ENCODE measurements around the gene RPS19BP1.

RPS19BP1 gene

DNA sequence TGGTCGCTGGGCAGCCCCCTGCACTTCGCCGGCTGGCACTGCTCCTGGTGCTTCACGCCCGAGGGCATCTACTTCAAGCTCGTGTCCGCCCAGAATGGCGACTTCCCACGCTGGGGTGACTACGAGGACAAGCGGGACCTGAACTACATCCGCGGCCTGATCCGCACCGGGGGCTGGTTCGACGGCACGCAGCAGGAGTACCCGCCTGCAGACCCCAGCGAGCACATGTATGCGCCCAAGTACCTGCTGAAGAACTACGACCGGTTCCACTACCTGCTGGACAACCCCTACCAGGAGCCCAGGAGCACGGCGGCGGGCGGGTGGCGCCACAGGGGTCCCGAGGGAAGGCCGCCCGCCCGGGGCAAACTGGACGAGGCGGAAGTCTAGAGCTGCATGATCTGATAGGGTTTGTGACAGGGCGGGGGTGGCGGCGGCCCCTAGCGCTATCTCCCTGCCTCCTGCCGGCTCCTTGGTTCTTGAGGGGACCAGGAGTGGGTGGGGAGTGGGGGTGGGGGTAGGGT is 43.9 kb downstream of the RPS19BP1 start:
- DNase-seq = no peak

DNA sequence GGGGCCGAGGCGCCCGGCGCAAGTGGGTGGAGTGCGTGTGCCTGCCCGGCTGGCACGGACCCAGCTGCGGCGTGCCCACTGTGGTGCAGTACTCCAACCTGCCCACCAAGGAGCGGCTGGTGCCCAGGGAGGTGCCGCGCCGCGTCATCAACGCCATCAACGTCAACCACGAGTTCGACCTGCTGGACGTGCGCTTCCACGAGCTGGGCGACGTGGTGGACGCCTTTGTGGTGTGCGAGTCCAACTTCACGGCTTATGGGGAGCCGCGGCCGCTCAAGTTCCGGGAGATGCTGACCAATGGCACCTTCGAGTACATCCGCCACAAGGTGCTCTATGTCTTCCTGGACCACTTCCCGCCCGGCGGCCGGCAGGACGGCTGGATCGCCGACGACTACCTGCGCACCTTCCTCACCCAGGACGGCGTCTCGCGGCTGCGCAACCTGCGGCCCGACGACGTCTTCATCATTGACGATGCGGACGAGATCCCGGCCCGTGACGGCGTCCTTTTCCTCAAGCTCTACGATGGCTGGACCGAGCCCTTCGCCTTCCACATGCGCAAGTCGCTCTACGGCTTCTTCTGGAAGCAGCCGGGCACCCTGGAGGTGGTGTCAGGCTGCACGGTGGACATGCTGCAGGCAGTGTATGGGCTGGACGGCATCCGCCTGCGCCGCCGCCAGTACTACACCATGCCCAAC is 44.6 kb downstream of the RPS19BP1 start:
- DNase-seq = no peak

DNA sequence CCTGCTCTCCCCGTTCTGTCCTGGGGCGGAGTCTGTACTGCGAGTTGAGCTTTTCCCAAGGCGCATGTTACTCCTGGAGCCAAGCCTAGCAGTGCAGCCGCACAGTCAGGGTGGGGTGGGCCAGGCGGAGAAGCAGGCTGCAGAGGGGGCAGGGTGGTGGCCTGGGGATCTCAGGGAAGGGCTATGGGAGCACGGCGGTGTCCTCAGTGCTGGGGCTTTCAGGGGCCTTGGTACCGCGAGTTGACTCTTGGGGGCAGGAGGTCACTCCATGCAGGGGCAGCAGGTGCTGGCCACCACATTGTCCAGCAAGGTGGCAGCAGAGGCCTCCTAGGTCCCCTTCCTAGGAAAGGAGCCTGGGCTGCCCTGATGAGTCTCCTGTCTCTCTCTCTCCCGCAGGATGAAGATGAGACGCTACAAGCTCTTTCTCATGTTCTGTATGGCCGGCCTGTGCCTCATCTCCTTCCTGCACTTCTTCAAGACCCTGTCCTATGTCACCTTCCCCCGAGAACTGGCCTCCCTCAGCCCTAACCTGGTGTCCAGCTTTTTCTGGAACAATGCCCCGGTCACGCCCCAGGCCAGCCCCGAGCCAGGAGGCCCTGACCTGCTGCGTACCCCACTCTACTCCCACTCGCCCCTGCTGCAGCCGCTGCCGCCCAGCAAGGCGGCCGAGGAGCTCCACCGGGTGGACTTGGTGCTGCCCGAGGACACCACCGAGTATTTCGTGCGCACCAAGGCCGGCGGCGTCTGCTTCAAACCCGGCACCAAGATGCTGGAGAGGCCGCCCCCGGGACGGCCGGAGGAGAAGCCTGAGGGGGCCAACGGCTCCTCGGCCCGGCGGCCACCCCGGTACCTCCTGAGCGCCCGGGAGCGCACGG is 45.4 kb downstream of the RPS19BP1 start:
- DNase-seq = no peak

DNA sequence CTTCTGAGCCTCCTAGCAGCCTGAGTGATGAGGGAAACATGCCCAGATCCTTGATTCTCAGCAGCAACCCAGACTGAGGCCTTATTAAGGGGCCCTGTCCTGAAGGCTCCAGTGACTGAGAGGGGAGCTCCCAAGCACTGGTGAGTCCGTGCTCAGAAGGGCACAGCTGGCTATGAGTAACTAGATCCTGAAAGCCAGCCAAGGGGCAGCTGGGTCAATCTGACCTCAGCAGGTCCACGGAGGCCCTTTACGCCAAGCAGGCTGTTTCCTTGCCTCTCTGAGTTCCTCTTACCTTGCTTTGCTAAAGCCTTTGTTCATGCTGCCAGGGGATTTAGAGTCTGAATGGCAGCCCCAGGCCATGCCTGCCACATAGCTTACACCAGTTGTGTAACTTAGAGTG is 49.8 kb downstream of the RPS19BP1 start:
- DNase-seq = no peak

DNA sequence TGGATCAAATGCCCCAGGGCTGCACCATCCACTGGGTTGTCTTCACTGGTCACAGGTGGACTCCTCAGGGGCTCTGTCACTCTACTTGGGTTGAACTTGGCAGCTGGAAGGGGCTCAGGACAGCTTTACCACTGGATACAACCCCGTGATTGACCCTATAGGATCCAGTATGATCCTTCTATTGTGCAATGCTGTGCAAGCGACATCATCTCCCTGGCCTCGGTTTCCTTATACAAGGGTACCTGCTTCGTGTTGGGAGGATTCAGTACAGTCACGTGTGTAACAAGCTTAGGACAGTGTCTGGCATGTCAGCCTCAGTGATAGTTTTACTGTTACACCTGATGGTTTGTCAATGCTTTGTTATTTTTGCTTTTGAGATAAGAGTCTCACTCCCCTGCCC is 51.0 kb downstream of the RPS19BP1 start:
- no peak for DNase-seq

DNA sequence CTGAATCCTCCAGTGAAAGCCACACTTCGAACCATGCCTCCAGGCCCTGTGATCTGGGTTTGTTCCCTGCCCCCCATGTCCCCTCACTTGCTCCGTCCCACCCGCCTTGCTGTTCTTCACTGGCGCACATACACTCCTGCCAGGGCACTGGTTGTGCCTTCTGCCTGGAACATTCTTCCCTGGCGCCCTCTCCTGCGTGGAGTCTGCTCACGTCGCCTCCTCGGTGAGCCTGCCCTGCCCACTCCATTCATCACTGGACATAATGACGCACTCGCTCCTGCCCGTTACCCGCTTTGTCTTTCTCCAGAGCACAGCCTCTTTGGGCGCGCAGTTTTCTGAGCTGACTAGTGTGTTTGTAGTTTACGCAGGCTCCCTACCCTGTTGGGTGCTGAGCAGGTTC is 51.5 kb downstream of the RPS19BP1 start:
- DNase-seq = no peak

DNA sequence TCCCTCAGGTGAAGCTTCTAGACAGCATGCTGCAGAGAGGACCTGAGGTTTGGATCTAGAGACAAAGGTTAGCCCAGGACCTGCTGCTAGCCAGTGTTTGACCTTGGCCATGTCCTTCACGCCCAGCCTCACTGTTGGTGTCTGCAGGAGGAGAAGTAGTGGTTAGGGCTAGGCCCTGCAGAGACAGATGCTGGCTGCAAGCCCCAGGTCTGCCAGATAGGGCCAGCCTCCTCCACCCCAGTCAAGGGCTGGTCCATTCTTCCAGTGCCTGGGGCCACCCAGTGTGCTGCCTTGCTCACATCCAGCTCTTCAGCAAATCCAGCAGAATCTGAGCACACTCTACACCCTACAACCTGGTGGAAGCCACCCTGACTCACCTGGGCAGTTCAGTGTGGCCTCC is 52.0 kb downstream of the RPS19BP1 start:
- no peak for DNase-seq

DNA sequence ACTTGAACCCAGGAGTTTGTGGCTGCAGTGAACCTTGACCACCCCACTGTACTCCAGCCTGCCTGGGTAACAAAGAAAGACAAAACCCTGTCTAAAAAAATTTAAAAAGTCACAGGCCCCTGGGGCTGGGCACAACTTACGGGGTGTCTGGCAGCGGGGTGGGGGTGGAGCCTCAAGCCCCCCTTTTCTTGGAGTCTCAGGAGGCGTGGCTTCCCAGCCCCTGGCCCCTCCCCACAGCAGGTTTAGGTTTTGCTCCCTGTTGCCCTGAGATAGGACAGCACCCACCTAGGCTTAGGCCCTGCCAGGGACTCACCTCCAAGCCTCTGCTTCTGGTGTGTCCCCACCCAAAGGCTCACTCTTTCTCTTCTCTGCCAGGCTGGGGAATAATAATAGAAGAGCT is 53.3 kb downstream of the RPS19BP1 start:
- DNase-seq = no peak
